K562 (cell line): ENCODE data around the gene ADAM15. TPM values are rescaled to one million over a fixed set of nuclear protein-coding genes. Genes with fewer than 3 reads are reported as not detected.

Experiments used
- ARNT ChIP-seq, 2 experiments: fragments of 450-650 bp; IDR thresholded peaks; 2 replicates each; pipeline ENCODE4 v1.6.1; 2016; ENCODE audit warnings: mild to moderate bottlenecking in 1 of 2
- BCOR ChIP-seq: fragments of 450-650 bp; IDR thresholded peaks from 2 replicates; pipeline ENCODE4 v1.6.1; 2016
- CBX2 ChIP-seq: fragments of 200-600 bp; sonication (generic); IDR thresholded peaks from one replicate; pipeline ENCODE4 v1.6.1; 2012; ENCODE audit warnings: mild to moderate bottlenecking, low read length, inconsistent platforms; ENCODE audit not compliant: insufficient read depth, poor library complexity, severe bottlenecking
- EP300 ChIP-seq: IDR thresholded peaks from 2 replicates; pipeline ENCODE4 v1.6.1; 2012; ENCODE audit warnings: low read length, improper control_type of control experiment
- EP400 ChIP-seq: fragments of 450-650 bp; IDR thresholded peaks from 2 replicates; pipeline ENCODE4 v1.6.1; 2017; ENCODE audit warnings: antibody characterized with exemption, mild to moderate bottlenecking, moderate library complexity
- HDAC6 ChIP-seq: IDR thresholded peaks from 2 replicates; pipeline ENCODE4 v1.6.1; 2012; ENCODE audit warnings: low read depth, mild to moderate bottlenecking, control low read depth, inconsistent platforms, low read length, moderate library complexity
- MBD2 ChIP-seq: sonication (generic); IDR thresholded peaks from 2 replicates; pipeline ENCODE4 v1.6.1; 2016; ENCODE audit warnings: low read depth, borderline replicate concordance
- MXI1 ChIP-seq: IDR thresholded peaks from 2 replicates; pipeline ENCODE4 v1.6.1; 2011; ENCODE audit warnings: low read depth, mild to moderate bottlenecking, improper control_type of control experiment, low read length
- NBN ChIP-seq: fragments of 450-650 bp; IDR thresholded peaks from 2 replicates; pipeline ENCODE4 v1.6.1; 2016; ENCODE audit warnings: low read depth, mild to moderate bottlenecking
- PHF8 ChIP-seq: fragments of 200-600 bp; sonication (generic); IDR thresholded peaks from 2 replicates; pipeline ENCODE4 v1.6.1; 2012; ENCODE audit warnings: mixed run types, mild to moderate bottlenecking, inconsistent platforms, low read length, moderate library complexity, borderline replicate concordance
- RNF2 ChIP-seq: sonication (generic); IDR thresholded peaks from 2 replicates; pipeline ENCODE4 v1.6.1; 2016
- SREBF2 ChIP-seq: sonication (generic); formaldehyde crosslinking; IDR thresholded peaks from 2 replicates; pipeline ENCODE4 v1.4.0; 2020; ENCODE audit warnings: mild to moderate bottlenecking, missing genetic modification reagents
- ZFX ChIP-seq: sonication (generic); formaldehyde crosslinking; IDR thresholded peaks from 2 replicates; pipeline ENCODE4 v1.8.0; 2022; ENCODE audit warnings: mild to moderate bottlenecking, missing genetic modification reagents, moderate library complexity
- ZNF785 ChIP-seq: fragments of 250-450 bp; sonication (Bioruptor Pico); IDR thresholded peaks from 2 replicates; pipeline ENCODE4 v1.4.0; 2020; ENCODE audit warnings: mild to moderate bottlenecking
- polyA plus RNA-seq, 8 experiments: library from polyadenylated mRNA; depleted of rRNA in 4 of 8; stranded (reverse) in 5 of 8; unstranded in 3 of 8; fragments of >200 nt; fragmentation: Nextera tagmentation in 2 of 8; fragmentation: Illumina TruSeq in 1 of 8; extraction: Ambion mirVana in 2 of 8; extraction: Trizol in 1 of 8; gene quantifications; 2 replicates each; pipeline versions ENCODE4 v1.2.1 to v1.2.3, GENCODE V29; 2011 to 2014; ENCODE audit warnings: inconsistent platforms in 1 of 8, missing spikeins in 1 of 8
- total RNA-seq, 7 experiments: library from RNA; depleted of rRNA in 6 of 7; stranded (reverse); fragments of >200 nt in 6 of 7; fragmentation: Illumina TruSeq in 2 of 7; extraction: Trizol in 2 of 7; gene quantifications; 2 replicates each; pipeline versions ENCODE4 v1.2.1 to v1.2.3, GENCODE V29; 2011 to 2021; ENCODE audit warnings: low replicate concordance in 1 of 7
- TF ChIP-seq, protein P1 (sequence below), 2 experiments: fragments of 450-650 bp; IDR thresholded peaks; 2 replicates each; pipeline ENCODE4 v1.6.1; 2016
- TF ChIP-seq, protein P2 (sequence below), 2 experiments: IDR thresholded peaks in 1 of 2; conservative IDR thresholded peaks in 1 of 2; 2 replicates each; pipeline ENCODE4 v1.6.1; 2016; ENCODE audit warnings: low read depth in 2 of 2, mild to moderate bottlenecking in 1 of 2, missing compliant biosample characterization in 1 of 2, missing genetic modification characterization in 1 of 2, moderate library complexity in 1 of 2
- TF ChIP-seq, protein P3 (sequence below): sonication (generic); formaldehyde crosslinking; IDR thresholded peaks from 2 replicates; pipeline ENCODE4 v1.9.0; 2022; ENCODE audit warnings: mild to moderate bottlenecking, missing genetic modification reagents
- TF ChIP-seq, protein P4 (sequence below): sonication (generic); formaldehyde crosslinking; IDR thresholded peaks from 2 replicates; pipeline ENCODE4 v1.8.0; 2022; ENCODE audit warnings: missing genetic modification reagents, mild to moderate bottlenecking, moderate library complexity, borderline replicate concordance
- TF ChIP-seq, protein P5 (sequence below), 3 experiments: IDR thresholded peaks in 2 of 3; conservative IDR thresholded peaks in 1 of 3; 2 replicates each; pipeline ENCODE4 v1.5.1; 2011 to 2012; ENCODE audit warnings: low read length in 3 of 3, mild to moderate bottlenecking in 3 of 3, control low read depth in 2 of 3, improper control_type of control experiment in 1 of 3, inconsistent platforms in 1 of 3, low read depth in 1 of 3, mixed read lengths in 1 of 3, moderate library complexity in 1 of 3; ENCODE audit not compliant: insufficient read depth in 2 of 3

ADAM15 gene
- total and polyA plus RNA-seq, 9 of the 15 experiments (the other 6 are each of a cell fraction or from before 2014, with no cell fraction given): 0.69 to 72.3 (median 32.8) TPM

DNA sequence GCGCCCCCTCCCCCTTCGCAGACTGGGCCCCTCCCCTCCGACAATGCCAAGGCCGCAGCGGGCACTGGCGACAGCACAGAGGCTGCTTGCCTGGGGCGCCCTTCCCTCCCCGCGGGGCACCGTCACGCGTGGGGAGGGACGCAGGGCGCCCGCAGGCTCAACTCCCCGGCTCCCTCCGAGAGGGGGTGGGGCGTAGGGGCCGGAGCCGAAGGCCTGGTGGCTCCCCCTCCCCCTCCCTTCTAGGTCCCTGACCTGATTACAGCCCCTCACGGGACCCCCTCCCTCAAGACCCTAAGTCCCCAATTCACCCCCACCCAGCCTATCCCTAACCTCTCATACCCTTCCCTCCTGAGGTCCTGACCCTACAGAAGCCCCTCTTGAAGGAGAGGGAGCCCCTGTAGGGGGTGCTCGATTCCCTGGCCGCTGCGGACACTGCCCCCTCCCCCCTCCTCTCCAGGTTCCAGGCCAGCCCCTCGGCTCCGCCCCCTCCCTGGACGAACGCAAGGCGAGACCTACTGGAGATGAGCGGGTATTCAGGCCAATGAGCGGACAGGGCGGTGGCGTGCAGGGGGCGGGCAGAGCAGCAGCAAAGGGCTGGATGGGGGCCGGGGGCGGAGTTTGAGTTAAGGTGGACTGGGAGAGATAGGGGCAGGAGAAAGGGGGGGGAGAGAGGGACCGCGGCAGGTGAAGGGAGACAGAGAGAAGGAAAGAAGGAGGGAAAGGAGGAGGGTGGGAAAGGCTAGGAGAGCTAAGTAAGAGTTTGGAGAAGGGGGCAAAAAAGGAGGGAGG is 49.2 kb upstream of the ADAM15 start (continued):
- TF ChIP-seq, protein P1, sequence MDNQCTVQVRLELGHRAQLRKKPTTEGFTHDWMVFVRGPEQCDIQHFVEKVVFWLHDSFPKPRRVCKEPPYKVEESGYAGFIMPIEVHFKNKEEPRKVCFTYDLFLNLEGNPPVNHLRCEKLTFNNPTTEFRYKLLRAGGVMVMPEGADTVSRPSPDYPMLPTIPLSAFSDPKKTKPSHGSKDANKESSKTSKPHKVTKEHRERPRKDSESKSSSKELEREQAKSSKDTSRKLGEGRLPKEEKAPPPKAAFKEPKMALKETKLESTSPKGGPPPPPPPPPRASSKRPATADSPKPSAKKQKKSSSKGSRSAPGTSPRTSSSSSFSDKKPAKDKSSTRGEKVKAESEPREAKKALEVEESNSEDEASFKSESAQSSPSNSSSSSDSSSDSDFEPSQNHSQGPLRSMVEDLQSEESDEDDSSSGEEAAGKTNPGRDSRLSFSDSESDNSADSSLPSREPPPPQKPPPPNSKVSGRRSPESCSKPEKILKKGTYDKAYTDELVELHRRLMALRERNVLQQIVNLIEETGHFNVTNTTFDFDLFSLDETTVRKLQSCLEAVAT (IDR thresholded peaks at IDR 0.05): peak; percentile 91 to 92
- TF ChIP-seq, protein P2, sequence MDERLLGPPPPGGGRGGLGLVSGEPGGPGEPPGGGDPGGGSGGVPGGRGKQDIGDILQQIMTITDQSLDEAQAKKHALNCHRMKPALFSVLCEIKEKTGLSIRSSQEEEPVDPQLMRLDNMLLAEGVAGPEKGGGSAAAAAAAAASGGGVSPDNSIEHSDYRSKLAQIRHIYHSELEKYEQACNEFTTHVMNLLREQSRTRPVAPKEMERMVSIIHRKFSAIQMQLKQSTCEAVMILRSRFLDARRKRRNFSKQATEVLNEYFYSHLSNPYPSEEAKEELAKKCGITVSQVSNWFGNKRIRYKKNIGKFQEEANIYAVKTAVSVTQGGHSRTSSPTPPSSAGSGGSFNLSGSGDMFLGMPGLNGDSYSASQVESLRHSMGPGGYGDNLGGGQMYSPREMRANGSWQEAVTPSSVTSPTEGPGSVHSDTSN (CRISPR knock-in tag; IDR thresholded peaks at IDR 0.05; ENCODE audit: low read depth): peak; percentile 75
- TF ChIP-seq, protein P2 (tag; conservative IDR thresholded peaks at IDR 0.05; ENCODE audit: low read depth): peak; percentile 95
- TF ChIP-seq CBX2 (no peak), SREBF2 (no peak), MXI1 (peak; percentile 26; the same call in 1 of the 2 replicates), EP300 (peak; percentile 32; the same call in 1 of the 2 replicates), ZNF785 (no peak), EP400 (peak; percentile 71), NBN (peak; percentile 88), RNF2 (peak; percentile 59; the same call in 1 of the 2 replicates), HDAC6 (no peak), PHF8 (peak; percentile 41; the same call in 1 of the 2 replicates), MBD2 (peak; percentile 93; the same call in 1 of the 2 replicates), BCOR (peak; percentile 89), ZFX (CRISPR knock-in tag) (peak; percentile 54; the same call in 1 of the 2 replicates), ARNT (IDR thresholded peaks at IDR 0.05) (peak; percentile 65 to 68; a peak in 1 of 4 replicates)
- TF ChIP-seq, protein P3, sequence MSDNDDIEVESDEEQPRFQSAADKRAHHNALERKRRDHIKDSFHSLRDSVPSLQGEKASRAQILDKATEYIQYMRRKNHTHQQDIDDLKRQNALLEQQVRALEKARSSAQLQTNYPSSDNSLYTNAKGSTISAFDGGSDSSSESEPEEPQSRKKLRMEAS: no peak
- TF ChIP-seq, protein P4, sequence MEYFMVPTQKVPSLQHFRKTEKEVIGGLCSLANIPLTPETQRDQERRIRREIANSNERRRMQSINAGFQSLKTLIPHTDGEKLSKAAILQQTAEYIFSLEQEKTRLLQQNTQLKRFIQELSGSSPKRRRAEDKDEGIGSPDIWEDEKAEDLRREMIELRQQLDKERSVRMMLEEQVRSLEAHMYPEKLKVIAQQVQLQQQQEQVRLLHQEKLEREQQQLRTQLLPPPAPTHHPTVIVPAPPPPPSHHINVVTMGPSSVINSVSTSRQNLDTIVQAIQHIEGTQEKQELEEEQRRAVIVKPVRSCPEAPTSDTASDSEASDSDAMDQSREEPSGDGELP (CRISPR knock-in tag): peak; percentile 62; the same call in 1 of the 2 replicates
- TF ChIP-seq, protein P5, sequence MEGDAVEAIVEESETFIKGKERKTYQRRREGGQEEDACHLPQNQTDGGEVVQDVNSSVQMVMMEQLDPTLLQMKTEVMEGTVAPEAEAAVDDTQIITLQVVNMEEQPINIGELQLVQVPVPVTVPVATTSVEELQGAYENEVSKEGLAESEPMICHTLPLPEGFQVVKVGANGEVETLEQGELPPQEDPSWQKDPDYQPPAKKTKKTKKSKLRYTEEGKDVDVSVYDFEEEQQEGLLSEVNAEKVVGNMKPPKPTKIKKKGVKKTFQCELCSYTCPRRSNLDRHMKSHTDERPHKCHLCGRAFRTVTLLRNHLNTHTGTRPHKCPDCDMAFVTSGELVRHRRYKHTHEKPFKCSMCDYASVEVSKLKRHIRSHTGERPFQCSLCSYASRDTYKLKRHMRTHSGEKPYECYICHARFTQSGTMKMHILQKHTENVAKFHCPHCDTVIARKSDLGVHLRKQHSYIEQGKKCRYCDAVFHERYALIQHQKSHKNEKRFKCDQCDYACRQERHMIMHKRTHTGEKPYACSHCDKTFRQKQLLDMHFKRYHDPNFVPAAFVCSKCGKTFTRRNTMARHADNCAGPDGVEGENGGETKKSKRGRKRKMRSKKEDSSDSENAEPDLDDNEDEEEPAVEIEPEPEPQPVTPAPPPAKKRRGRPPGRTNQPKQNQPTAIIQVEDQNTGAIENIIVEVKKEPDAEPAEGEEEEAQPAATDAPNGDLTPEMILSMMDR (IDR thresholded peaks at IDR 0.05 in 2 of 3, conservative IDR thresholded peaks at IDR 0.05 in 1 of 3; ENCODE audit: insufficient read depth in 2 of 3, low read depth in 1 of 3, low read length in 3 of 3): peak; percentile 60 to 70 (median 65)
